Activated CD8-positive, alpha-beta T cell treated with anti-CD3 and anti-CD28 coated beads, Interleukin-2, amount 10 ng/mL, durations not matched to agents 7 days and 5 days (primary cell): ENCODE results near the gene ST3GAL6. TPM values are rescaled to one million over a fixed set of nuclear protein-coding genes. Genes with fewer than 3 reads are reported as not detected.

ENCODE experiments used
- ATAC-seq: fragments of 150-1000 bp; cut with Tn5 transposase; one replicate; pipeline ENCODE4 v1.10.0; 2021; ENCODE audit warnings: moderate library complexity
- CTCF ChIA-PET: fragments of 350-600 bp; sonication (Branson Sonifier 250); formaldehyde crosslinking; loops from one replicate; lab custom pipeline; 2021; ENCODE audit warnings: antibody characterized with exemption; lab: Charles Lee
- POLR2A ChIA-PET: fragments of 350-600 bp; sonication (Branson Sonifier 250); formaldehyde crosslinking; loops from one replicate; lab custom pipeline; 2021; ENCODE audit warnings: antibody characterized with exemption; lab: Charles Lee
- DNase-seq: peaks from one replicate; pipeline ENCODE4 v3.0.0-alpha.2; 2020
- H3K27ac Mint-ChIP-seq: one replicate; pipeline ENCODE4 v1.8.0; 2021; ENCODE audit warnings: mild to moderate bottlenecking, mixed read lengths
- H3K27me3 Mint-ChIP-seq: one replicate; pipeline ENCODE4 v1.8.0; 2021; ENCODE audit warnings: low read depth, mixed read lengths
- H3K36me3 Mint-ChIP-seq: one replicate; pipeline ENCODE4 v1.8.0; 2021; ENCODE audit warnings: low read depth, mixed read lengths
- H3K4me1 Mint-ChIP-seq: one replicate; pipeline ENCODE4 v1.8.0; 2021; ENCODE audit warnings: low read depth, mixed read lengths
- H3K4me3 Mint-ChIP-seq: one replicate; pipeline ENCODE4 v1.8.0; 2021; ENCODE audit warnings: mild to moderate bottlenecking, mixed read lengths
- H3K9me3 Mint-ChIP-seq: one replicate; pipeline ENCODE4 v1.8.0; 2022; ENCODE audit warnings: mixed read lengths; ENCODE audit not compliant: insufficient read depth
- total RNA-seq, 2 experiments: library from RNA; stranded (reverse); gene quantifications; one replicate each; pipeline ENCODE4 v1.2.3, GENCODE V29; 2021

ST3GAL6 gene
- total RNA-seq, 2 experiments from 2014 or later, result not detected

GRCh38 chr3:98809557-98809956 lies 46.4 kb downstream of the ST3GAL6 start:
- no peaks in the 10 kb centered on the region for H3K4me1 Mint-ChIP-seq
- no peaks in the 10 kb centered on the region for H3K36me3 Mint-ChIP-seq
- POLR2A ChIA-PET, result no interaction called here
- no peaks in the 10 kb centered on the region for H3K9me3 Mint-ChIP-seq
- DNase-seq, result no peak
- ATAC-seq, result no peak
- no peak overlapping the region for H3K27ac Mint-ChIP-seq
- CTCF ChIA-PET, result no interaction called here
- no peaks in the 10 kb centered on the region for H3K27me3 Mint-ChIP-seq
- H3K4me3 Mint-ChIP-seq, result no peak overlapping the region

GRCh38 chr3:98811048-98811447 lies 47.9 kb downstream of the ST3GAL6 start:
- Mint-ChIP-seq H3K4me1 (no peaks in the 10 kb centered on the region), H3K27ac (no peak overlapping the region), H3K27me3 (no peaks in the 10 kb centered on the region), H3K36me3 (no peaks in the 10 kb centered on the region), H3K4me3 (no peak overlapping the region), H3K9me3 (no peaks in the 10 kb centered on the region)
- ChIA-PET CTCF (interaction anchor here (1.6 to 2.2 kb wide), 2 partner anchors 209 to 772 kb away, joined by 3 to 13 read pairs; no protein-coding TSS in a partner anchor), POLR2A (no interaction called here)
- DNase-seq (no peak), ATAC-seq (no peak)

GRCh38 chr3:98812851-98813374 lies 49.8 kb downstream of the ST3GAL6 start:
- H3K4me3 Mint-ChIP-seq, result no peak overlapping the region
- DNase-seq (no peak), ATAC-seq (no peak)
- CTCF ChIA-PET, result interaction anchor here (1.1 to 6.3 kb wide), 7 partner anchors 206 to 787 kb away, joined by 3 to 78 read pairs (median 7); no protein-coding TSS in a partner anchor
- H3K9me3 Mint-ChIP-seq, result no peaks in the 10 kb centered on the region
- H3K36me3 Mint-ChIP-seq, result no peaks in the 10 kb centered on the region
- H3K27ac Mint-ChIP-seq, result no peak overlapping the region
- H3K27me3 Mint-ChIP-seq, result no peaks in the 10 kb centered on the region
- POLR2A ChIA-PET, result no interaction called here
- no peaks in the 10 kb centered on the region for H3K4me1 Mint-ChIP-seq

DNA sequence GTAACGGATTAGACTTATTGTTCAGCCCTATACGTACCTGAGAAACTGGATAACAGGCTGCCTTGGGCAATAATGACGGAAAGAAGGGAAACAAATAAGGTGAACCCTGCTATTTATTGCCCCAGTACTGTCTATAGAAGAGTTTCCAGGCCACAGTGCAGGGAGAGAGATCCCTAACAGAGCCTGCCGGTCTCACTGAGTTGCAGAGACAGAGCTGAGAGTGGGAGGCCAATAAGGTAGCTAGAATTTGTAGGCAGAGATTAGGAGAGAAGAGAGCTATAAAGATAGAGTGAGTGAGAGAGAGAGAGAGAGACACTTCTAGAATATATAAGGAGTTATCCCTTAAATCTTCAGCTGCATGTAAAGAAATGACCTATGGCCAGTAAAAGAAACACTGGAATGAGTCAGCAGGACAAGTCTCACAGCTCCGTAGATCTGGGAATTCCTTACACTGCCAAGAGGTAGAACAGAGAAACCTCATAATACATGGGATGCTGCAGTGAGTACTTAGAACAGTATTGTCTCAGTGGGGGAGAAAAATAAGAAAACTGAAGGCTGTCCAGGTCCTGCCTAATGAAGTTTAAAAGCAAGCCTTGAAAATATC lies 51.8 kb downstream of the ST3GAL6 start:
- H3K4me1 Mint-ChIP-seq, result no peaks in the 10 kb centered on the region
- H3K9me3 Mint-ChIP-seq, result no peaks in the 10 kb centered on the region
- H3K36me3 Mint-ChIP-seq, result no peaks in the 10 kb centered on the region
- ATAC-seq (no peak), DNase-seq (no peak)
- POLR2A ChIA-PET, result no interaction called here
- CTCF ChIA-PET, result interaction anchor here (0.6 to 6.3 kb wide), 6 partner anchors 59 to 361 kb away, joined by 3 to 78 read pairs (median 3); no protein-coding TSS in a partner anchor
- no peak overlapping the region for H3K27ac Mint-ChIP-seq
- H3K4me3 Mint-ChIP-seq, result no peak overlapping the region
- H3K27me3 Mint-ChIP-seq, result no peaks in the 10 kb centered on the region

DNA sequence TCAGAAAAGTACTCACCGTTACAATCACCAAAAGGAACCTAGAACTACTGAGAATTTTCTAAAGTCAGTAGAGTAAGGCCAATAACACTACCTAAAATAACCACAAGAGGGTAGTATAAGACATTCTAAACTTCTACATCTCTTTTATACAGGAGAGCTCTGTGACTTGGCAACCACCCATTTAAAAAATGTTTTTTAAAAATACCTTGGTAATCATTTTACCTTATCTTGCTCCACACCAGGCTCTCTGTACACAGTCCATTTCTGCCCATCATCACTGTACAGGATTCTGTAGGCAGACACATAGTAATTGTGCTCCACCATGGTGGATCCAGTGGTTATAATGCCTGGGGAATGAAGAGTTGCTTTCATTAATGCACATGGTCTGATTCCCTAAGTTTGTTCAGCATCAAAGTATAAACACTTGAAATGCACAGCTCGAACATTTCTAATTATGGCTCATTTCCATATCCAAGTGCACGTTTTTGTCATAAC lies 54.5 kb downstream of the ST3GAL6 start:
- Mint-ChIP-seq H3K4me3 (no peak overlapping the region), H3K27me3 (no peaks in the 10 kb centered on the region), H3K27ac (no peak overlapping the region), H3K9me3 (no peaks in the 10 kb centered on the region), H3K4me1 (no peaks in the 10 kb centered on the region), H3K36me3 (no peaks in the 10 kb centered on the region)
- peak; percentile 57 for ATAC-seq
- ChIA-PET POLR2A (no interaction called here), CTCF (interaction anchor here (0.6 to 6.3 kb wide), 16 partner anchors 9 to 937 kb away, joined by 3 to 78 read pairs (median 4); partner anchors contain the start of gene DCBLD2)
- DNase-seq, result no peak

- no peak for ATAC-seq
- POLR2A ChIA-PET, result no interaction called here
These were observed 57.9 kb downstream of the ST3GAL6 start for GRCh38 chr3:98821063-98821462.

GRCh38 chr3:98823791-98824190 lies 60.7 kb downstream of the ST3GAL6 start:
- DNase-seq (no peak), ATAC-seq (no peak)
- Mint-ChIP-seq H3K27me3 (no peaks in the 10 kb centered on the region), H3K4me1 (no peaks in the 10 kb centered on the region), H3K27ac (no peak overlapping the region), H3K9me3 (no peaks in the 10 kb centered on the region), H3K36me3 (no peaks in the 10 kb centered on the region), H3K4me3 (no peak overlapping the region)
- ChIA-PET POLR2A (no interaction called here), CTCF (no interaction called here)

More at GRCh38 chr3:98821063-98821462, 57.9 kb downstream of the ST3GAL6 start:
- Mint-ChIP-seq H3K4me3 (no peak overlapping the region), H3K27me3 (no peaks in the 10 kb centered on the region), H3K36me3 (no peaks in the 10 kb centered on the region), H3K9me3 (no peaks in the 10 kb centered on the region), H3K27ac (no peak overlapping the region), H3K4me1 (no peaks in the 10 kb centered on the region)
- DNase-seq, result no peak
- CTCF ChIA-PET, result no interaction called here

DNA sequence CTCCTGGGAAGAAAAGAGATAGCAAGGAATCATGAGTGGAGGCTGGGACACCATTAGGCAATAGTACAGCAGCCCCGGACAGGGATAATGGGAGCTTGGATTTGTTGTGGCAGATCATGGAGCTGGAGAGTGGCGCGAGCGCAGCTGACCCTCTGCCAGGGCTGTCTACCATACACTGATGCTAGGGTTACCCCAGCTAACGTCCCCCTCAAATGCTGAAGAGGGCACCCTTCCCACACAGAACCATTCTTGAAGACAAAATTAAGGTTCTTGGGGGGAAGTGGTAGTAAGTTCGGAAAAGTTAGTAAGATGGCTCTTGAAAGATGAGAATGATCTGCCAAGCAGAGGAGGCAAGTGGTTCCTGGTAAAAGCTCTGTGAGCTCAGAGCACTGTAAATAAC lies 61.1 kb downstream of the ST3GAL6 start:
- ChIA-PET CTCF (no interaction called here), POLR2A (no interaction called here)
- ATAC-seq (no peak), DNase-seq (no peak)
- Mint-ChIP-seq H3K4me1 (no peaks in the 10 kb centered on the region), H3K9me3 (no peaks in the 10 kb centered on the region), H3K27me3 (no peaks in the 10 kb centered on the region), H3K4me3 (no peak overlapping the region), H3K36me3 (no peaks in the 10 kb centered on the region), H3K27ac (no peak overlapping the region)

GRCh38 chr3:98826126-98826525 lies 63.0 kb downstream of the ST3GAL6 start:
- no peaks in the 10 kb centered on the region for H3K36me3 Mint-ChIP-seq
- ChIA-PET POLR2A (no interaction called here), CTCF (interaction anchor here (2.5 kb wide), 1 partner anchor 9 kb away, joined by 13 read pairs; no protein-coding TSS in a partner anchor)
- DNase-seq (no peak), ATAC-seq (no peak)
- H3K4me1 Mint-ChIP-seq, result no peaks in the 10 kb centered on the region
- no peak overlapping the region for H3K27ac Mint-ChIP-seq
- no peak overlapping the region for H3K4me3 Mint-ChIP-seq
- H3K9me3 Mint-ChIP-seq, result no peaks in the 10 kb centered on the region
- H3K27me3 Mint-ChIP-seq, result no peaks in the 10 kb centered on the region

DNA sequence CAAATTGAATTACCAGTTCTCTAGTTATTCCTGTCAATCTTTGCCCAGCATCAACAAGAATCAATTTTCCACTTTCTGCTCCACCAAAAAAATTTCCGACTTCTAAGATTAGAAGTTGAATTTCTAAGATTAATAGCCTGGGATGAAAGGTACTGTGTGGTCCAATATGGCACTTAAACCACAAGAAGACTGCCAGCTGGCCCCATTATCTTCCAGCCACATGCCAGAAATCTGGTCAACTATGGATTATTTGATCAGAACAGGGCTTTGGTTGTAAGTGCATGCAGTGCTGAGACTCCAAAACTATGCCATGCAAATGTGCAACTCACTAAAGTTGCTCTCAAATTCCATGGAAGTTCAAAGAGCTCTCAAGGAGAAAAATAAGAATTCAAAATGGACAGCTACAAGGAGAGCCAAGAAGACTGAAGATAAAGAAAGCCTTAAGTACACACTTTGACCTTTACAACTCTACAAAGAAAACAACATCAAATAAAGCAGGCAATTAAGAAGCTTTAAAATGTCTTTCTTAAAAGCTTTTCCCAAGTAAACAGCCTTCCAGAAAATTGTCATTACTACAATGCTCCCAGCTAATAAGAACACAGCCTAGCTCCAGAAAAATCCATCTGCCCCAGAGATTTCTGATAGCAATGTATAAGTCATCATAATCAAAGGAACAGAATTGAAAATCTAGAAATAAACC lies 64.2 kb downstream of the ST3GAL6 start:
- Mint-ChIP-seq H3K36me3 (no peaks in the 10 kb centered on the region), H3K4me1 (no peaks in the 10 kb centered on the region), H3K27ac (no peak overlapping the region), H3K9me3 (no peaks in the 10 kb centered on the region), H3K4me3 (no peak overlapping the region), H3K27me3 (no peaks in the 10 kb centered on the region)
- POLR2A ChIA-PET, result no interaction called here
- no peak for ATAC-seq
- CTCF ChIA-PET, result interaction anchor here (2.5 kb wide), 1 partner anchor 10 kb away, joined by 13 read pairs; no protein-coding TSS in a partner anchor
- DNase-seq, result no peak

DNA sequence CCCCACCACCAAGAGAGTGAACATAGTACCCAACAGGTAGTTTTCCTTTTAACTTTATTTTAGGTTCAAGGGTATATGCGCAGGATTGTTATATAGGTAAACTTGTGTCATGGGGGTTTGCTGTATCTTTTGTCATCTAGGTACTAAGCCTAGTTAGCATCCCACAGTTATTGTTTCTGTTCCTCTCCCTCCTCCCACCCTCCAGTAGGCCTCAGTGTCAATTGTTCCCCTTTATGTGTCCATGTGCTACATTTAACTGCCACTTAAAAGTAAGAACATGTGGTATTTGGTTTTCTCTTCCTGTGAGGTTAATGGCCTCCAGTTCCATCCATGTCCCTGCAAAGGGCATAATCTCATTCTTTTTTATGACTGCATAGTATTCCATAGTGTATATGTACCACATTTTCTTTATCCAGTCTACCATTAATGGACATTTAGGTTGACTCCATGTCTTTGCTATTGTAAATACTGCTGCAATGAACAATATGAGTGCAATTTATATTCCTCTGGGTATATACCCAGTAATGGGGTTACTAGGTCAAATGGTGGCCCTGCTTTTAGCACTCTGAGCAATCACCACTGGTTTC lies 66.2 kb downstream of the ST3GAL6 start:
- no peaks in the 10 kb centered on the region for H3K27me3 Mint-ChIP-seq

More for the DNA sequence above, 66.2 kb downstream of the ST3GAL6 start:
- POLR2A ChIA-PET, result no interaction called here
- no peaks in the 10 kb centered on the region for H3K9me3 Mint-ChIP-seq
- H3K4me1 Mint-ChIP-seq, result no peaks in the 10 kb centered on the region
- no peaks in the 10 kb centered on the region for H3K36me3 Mint-ChIP-seq
- CTCF ChIA-PET, result no interaction called here
- no peak overlapping the region for H3K27ac Mint-ChIP-seq
- H3K4me3 Mint-ChIP-seq, result no peak overlapping the region
- ATAC-seq (no peak), DNase-seq (no peak)
